Astrocyte (in vitro differentiated cells and primary cell): ENCODE results near the gene CYP2E1.

ENCODE experiments used
- CTCF ChIP-seq: IDR thresholded peaks from 2 replicates; pipeline ENCODE4 v1.5.1; 2011; ENCODE audit warnings: low read depth, mild to moderate bottlenecking, inconsistent platforms, low read length, moderate library complexity; ENCODE audit not compliant: insufficient read depth
- EZH2 ChIP-seq: IDR thresholded peaks from 2 replicates; pipeline ENCODE4 v1.6.1; 2012; ENCODE audit warnings: mild to moderate bottlenecking, low read length, inconsistent platforms; ENCODE audit not compliant: insufficient read depth

- TF ChIP-seq EZH2 (no peak), CTCF (no peak)
These were observed 42.3 kb upstream of the CYP2E1 start for GRCh38 chr10:133484818-133485217.
